ENCODE measurements around the gene UXS1. TPM values are rescaled to one million over a fixed set of nuclear protein-coding genes. Genes with fewer than 3 reads are reported as not detected.

UXS1 gene
- polyA plus RNA-seq, 3 donors, result 23.4 to 33.8 (median 29.3) TPM

DNA sequence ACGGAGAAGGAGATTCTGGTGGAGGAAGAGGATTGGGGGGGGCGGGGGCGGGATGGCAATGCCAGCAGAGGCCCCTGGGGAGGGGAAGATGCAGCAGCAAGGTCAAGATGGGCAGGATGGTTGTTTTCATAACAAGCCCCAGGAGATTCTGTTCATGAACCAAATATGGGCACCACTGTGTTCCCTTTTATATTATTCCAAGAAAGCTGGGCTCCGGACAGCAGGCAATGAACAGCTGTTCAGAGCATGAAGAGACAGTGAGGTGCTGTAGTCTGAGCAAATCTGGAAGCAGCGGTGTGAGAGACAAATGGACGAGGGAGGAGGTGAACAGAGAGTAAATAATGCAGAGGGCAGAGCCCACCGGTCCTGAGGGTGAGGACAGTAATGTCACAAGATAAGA, 20.0 kb downstream of the UXS1 start:
- H3K27ac Mint-ChIP-seq, result no peak overlapping the region

DNA sequence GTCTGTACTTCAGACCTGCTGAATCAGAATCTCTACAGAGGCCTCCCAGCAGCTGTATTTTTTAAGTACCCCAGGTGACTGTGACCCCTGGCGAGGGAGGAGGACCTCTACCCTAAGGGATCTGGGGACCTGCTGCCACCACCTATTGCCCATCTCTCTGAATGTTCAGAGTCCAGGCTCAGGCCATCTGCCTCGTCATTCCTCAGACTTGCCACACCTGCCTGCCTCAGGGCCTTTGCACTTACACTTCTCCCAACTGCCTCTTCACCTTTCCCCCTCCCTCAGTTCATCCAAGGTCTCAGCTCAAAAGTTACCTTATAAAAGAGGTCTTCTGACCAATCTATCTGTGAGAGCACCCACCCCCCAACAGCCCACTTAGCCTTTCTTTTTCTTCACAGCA, 21.5 kb downstream of the UXS1 start:
- WGBS (ENCODE audit: insufficient coverage), result 100% methylated on average over 2 of the region's 2 CpGs
- TF ChIP-seq, protein P1, sequence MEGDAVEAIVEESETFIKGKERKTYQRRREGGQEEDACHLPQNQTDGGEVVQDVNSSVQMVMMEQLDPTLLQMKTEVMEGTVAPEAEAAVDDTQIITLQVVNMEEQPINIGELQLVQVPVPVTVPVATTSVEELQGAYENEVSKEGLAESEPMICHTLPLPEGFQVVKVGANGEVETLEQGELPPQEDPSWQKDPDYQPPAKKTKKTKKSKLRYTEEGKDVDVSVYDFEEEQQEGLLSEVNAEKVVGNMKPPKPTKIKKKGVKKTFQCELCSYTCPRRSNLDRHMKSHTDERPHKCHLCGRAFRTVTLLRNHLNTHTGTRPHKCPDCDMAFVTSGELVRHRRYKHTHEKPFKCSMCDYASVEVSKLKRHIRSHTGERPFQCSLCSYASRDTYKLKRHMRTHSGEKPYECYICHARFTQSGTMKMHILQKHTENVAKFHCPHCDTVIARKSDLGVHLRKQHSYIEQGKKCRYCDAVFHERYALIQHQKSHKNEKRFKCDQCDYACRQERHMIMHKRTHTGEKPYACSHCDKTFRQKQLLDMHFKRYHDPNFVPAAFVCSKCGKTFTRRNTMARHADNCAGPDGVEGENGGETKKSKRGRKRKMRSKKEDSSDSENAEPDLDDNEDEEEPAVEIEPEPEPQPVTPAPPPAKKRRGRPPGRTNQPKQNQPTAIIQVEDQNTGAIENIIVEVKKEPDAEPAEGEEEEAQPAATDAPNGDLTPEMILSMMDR (IDR thresholded peaks at IDR 0.05), result no peak
- H3K9me3 ChIP-seq (replicated peaks in 1 of 2; ENCODE audit: control insufficient read depth in 1 of 2, insufficient read depth in 1 of 2, low read length in 2 of 2), result no peaks in the 10 kb centered on the region
- no peak overlapping the region for H3K4me2 ChIP-seq (replicated peaks; ENCODE audit: extremely low read depth, low read length, poor library complexity, severe bottlenecking)
- no peak for DNase-seq
- intact Hi-C loops (cut with micrococcal nuclease), result no loop called here
- peaks cover 15% of the 10 kb centered on the region for H3K4me1 Mint-ChIP-seq
- no peak overlapping the region for H2AFZ ChIP-seq (ENCODE audit: insufficient read depth, low read depth, low read length, poor library complexity, severe bottlenecking)
- H3K79me2 ChIP-seq (ENCODE audit: insufficient read depth, low read length), result peaks cover 83% of the 10 kb centered on the region
- no peak overlapping the region for H3K4me3 Mint-ChIP-seq
- no peak overlapping the region for H3K27ac Mint-ChIP-seq
- no peak overlapping the region for H3K4me3 ChIP-seq (replicated peaks in 1 of 3; ENCODE audit: low read depth in 2 of 3, low read length in 3 of 3)
- no peaks in the 10 kb centered on the region for H3K4me1 ChIP-seq (ENCODE audit: control insufficient read depth in 1 of 2, insufficient read depth in 2 of 2, low read length in 2 of 2)
- no peak overlapping the region for H3K9ac ChIP-seq (ENCODE audit: insufficient read depth, low read length, poor library complexity, severe bottlenecking)
- H3K36me3 ChIP-seq (replicated peaks in 1 of 2; ENCODE audit: control insufficient read depth in 1 of 2, insufficient read depth in 2 of 2, low read length in 2 of 2), result peaks cover 0 to 2% of the 10 kb centered on the region in 2 donors
- H3K36me3 Mint-ChIP-seq, result peaks cover 3 to 14% of the 10 kb centered on the region in 2 donors
- no peaks in the 10 kb centered on the region for H3K9me3 Mint-ChIP-seq
- H3K27ac ChIP-seq (ENCODE audit: low read depth in 1 of 2, low read length in 2 of 2), result no peak overlapping the region
- peaks cover 45% of the 10 kb centered on the region for H4K20me1 ChIP-seq (ENCODE audit: insufficient read depth, low read length)
- H3K27me3 ChIP-seq (ENCODE audit: control insufficient read depth in 2 of 2, insufficient read depth in 2 of 2, low read length in 2 of 2), result no peaks in the 10 kb centered on the region
- no peaks in the 10 kb centered on the region for H3K27me3 Mint-ChIP-seq (ENCODE audit: low read depth in 3 of 3)

More for the DNA sequence above, 20.0 kb downstream of the UXS1 start:
- peaks cover 9 to 23% of the 10 kb centered on the region in 2 donors for H3K36me3 Mint-ChIP-seq
- Histone ChIP-seq H3K36me3 (replicated peaks in 1 of 2; ENCODE audit: control insufficient read depth in 1 of 2, insufficient read depth in 2 of 2, low read length in 2 of 2) (peaks cover 0 to 11% of the 10 kb centered on the region in 2 donors), H3K9ac (ENCODE audit: insufficient read depth, low read length, poor library complexity, severe bottlenecking) (no peak overlapping the region), H2AFZ (ENCODE audit: insufficient read depth, low read depth, low read length, poor library complexity, severe bottlenecking) (no peak overlapping the region), H3K4me2 (replicated peaks; ENCODE audit: extremely low read depth, low read length, poor library complexity, severe bottlenecking) (no peak overlapping the region), H3K27me3 (ENCODE audit: control insufficient read depth in 2 of 2, insufficient read depth in 2 of 2, low read length in 2 of 2) (no peaks in the 10 kb centered on the region), H3K9me3 (replicated peaks in 1 of 2; ENCODE audit: control insufficient read depth in 1 of 2, insufficient read depth in 1 of 2, low read length in 2 of 2) (no peaks in the 10 kb centered on the region), H4K20me1 (ENCODE audit: insufficient read depth, low read length) (peaks cover 49% of the 10 kb centered on the region), H3K4me1 (ENCODE audit: control insufficient read depth in 1 of 2, insufficient read depth in 2 of 2, low read length in 2 of 2) (no peaks in the 10 kb centered on the region), H3K27ac (ENCODE audit: low read depth in 1 of 2, low read length in 2 of 2) (no peak overlapping the region), H3K4me3 (replicated peaks in 1 of 3; ENCODE audit: low read depth in 2 of 3, low read length in 3 of 3) (no peak overlapping the region), H3K79me2 (ENCODE audit: insufficient read depth, low read length) (peaks cover 84% of the 10 kb centered on the region)
- DNase-seq, result no peak
- no peaks in the 10 kb centered on the region for H3K9me3 Mint-ChIP-seq
- TF ChIP-seq, protein P1 (IDR thresholded peaks at IDR 0.05), result no peak
- intact Hi-C loops (cut with micrococcal nuclease), result no loop called here
- no peaks in the 10 kb centered on the region for H3K27me3 Mint-ChIP-seq (ENCODE audit: low read depth in 3 of 3)
- peaks cover 7% of the 10 kb centered on the region for H3K4me1 Mint-ChIP-seq
- WGBS (ENCODE audit: insufficient coverage), result 97% methylated on average over 3 of the region's 7 CpGs
- H3K4me3 Mint-ChIP-seq, result no peak overlapping the region

All from CD14-positive monocyte (primary cell).